Sigmoid colon (tissue), 3 donors: ENCODE measurements around the gene ST8SIA4.

Experiments used
- CTCF ChIP-seq, 4 experiments: fragments of 450-650 bp in 3 of 4; fragments of 200-600 bp in 1 of 4; IDR thresholded peaks; one replicate each; pipeline ENCODE4 v1.5.1; 2016 to 2019; ENCODE audit warnings: antibody characterized with exemption in 4 of 4, mild to moderate bottlenecking in 3 of 4, moderate library complexity in 2 of 4
- POLR2A ChIP-seq, 2 donors: fragments of 450-650 bp; IDR thresholded peaks; one replicate each; pipeline ENCODE4 v1.6.1; 2016; ENCODE audit warnings: antibody characterized with exemption in 2 of 2, mild to moderate bottlenecking in 2 of 2, moderate library complexity in 2 of 2

GRCh38 chr5:100788417-100788816 is 114.7 kb downstream of the ST8SIA4 start:
- TF ChIP-seq POLR2A (IDR thresholded peaks at IDR 0.05) (no peak), CTCF (IDR thresholded peaks at IDR 0.05) (no peak)
